BLaER1 treated with 17β-estradiol and CSF1 and Interleukin-3, amounts not matched to agents 10 nM and 100 nM (cell line): ENCODE results near the gene SCN3A.

Experiments used
- H3K27ac ChIP-seq, 11 experiments: shearing (Covaris generic); formaldehyde crosslinking; 2 replicates each; pipeline ENCODE4 v1.8.1; 2022
- H3K27me3 ChIP-seq, 11 experiments: shearing (Covaris generic); formaldehyde crosslinking; 2 replicates each; pipeline ENCODE4 v1.8.1; 2022
- H3K36me3 ChIP-seq, 11 experiments: shearing (Covaris generic); formaldehyde crosslinking; 2 replicates each; pipeline ENCODE4 v1.8.1; 2022
- H3K4me1 ChIP-seq, 10 experiments: shearing (Covaris generic); formaldehyde crosslinking; 2 replicates each; pipeline ENCODE4 v1.8.1; 2022
- H3K4me2 ChIP-seq, 11 experiments: shearing (Covaris generic); formaldehyde crosslinking; 2 replicates each; pipeline ENCODE4 v1.8.1; 2022
- H3K4me3 ChIP-seq, 10 experiments: shearing (Covaris generic); formaldehyde crosslinking; 2 replicates each; pipeline ENCODE4 v1.8.1; 2022
- H3K9ac ChIP-seq, 11 experiments: shearing (Covaris generic); formaldehyde crosslinking; 2 replicates each; pipeline ENCODE4 v1.8.1; 2022
- H3K9me3 ChIP-seq, 11 experiments: shearing (Covaris generic); formaldehyde crosslinking; replicated peaks in 1 of 11; 2 replicates each; pipeline ENCODE4 v1.8.1; 2022
- H4K20me1 ChIP-seq, 11 experiments: shearing (Covaris generic); formaldehyde crosslinking; 2 replicates each; pipeline ENCODE4 v1.8.1; 2022
- Cebpa-rat ChIP-seq, 11 experiments: shearing (Covaris generic); IDR thresholded peaks; 2 replicates each; pipeline ENCODE4 v1.8.1; 2022

Gene SCN3A

DNA sequence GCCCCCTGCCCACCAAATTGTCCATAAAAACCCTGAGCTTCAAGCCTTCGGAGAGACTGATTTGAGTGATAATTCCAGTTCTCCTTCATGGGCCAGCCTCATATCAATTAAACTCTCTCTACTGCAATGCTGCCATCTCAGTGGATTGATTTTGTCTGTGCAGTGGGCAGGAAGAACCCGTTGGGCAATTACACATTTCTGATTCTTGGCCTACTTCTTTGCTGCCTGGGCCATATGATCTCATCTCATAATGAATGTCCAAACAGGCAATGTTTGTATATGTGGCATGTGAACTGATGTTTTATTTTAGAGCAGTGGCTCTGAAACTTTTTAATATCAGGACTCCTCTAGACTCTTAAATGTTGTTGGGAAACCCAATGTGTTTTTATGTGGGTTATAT, 147.3 kb downstream of the SCN3A start:
- H3K9me3 ChIP-seq: no peaks in the 10 kb centered on the region
- H3K4me1 ChIP-seq: no peaks in the 10 kb centered on the region
- H3K36me3 ChIP-seq: no peaks in the 10 kb centered on the region
- no peak overlapping the region for H3K4me3 ChIP-seq
- H3K27ac ChIP-seq: no peak overlapping the region
- H3K4me2 ChIP-seq: no peak overlapping the region
- TF ChIP-seq Cebpa-rat (IDR thresholded peaks at IDR 0.05): no peak
- no peak overlapping the region for H3K9ac ChIP-seq
- H3K27me3 ChIP-seq: no peaks in the 10 kb centered on the region
- no peaks in the 10 kb centered on the region for H4K20me1 ChIP-seq

DNA sequence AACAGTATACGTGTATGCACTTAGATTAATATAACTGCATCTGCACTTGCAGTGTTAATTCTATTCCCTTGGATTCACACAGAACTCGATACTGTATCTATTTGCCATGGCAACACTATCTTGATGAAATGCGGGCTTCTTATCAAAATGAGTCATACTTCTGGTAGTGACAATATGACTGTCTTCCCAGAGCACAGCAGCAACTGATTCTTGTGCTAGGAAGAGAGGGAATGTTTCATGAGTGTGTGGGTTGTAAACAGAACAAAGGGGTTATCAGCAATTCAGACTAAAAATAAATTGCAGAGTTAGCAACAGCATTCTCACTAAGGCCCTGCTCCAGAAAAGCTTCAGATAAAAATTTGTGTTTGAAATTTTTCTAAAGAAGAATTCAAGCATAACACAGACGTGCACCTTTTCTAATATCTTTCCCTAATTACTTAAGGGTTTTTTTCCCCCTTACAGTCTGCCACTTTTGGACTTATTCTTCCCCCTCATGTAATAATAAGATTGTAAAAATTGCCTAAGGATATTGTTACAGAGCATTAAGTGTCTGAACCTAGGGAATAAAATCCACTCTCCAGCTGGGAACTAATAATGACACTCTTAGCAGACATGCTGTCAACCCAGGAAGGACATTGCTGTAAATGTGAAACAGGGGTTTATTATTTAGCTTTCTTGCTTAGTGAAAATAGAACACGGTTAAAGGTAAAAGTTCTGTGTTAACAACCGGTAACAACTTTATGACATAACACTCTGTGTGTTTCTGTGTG, 148.6 kb downstream of the SCN3A start:
- Histone ChIP-seq H3K4me1 (no peaks in the 10 kb centered on the region), H4K20me1 (no peaks in the 10 kb centered on the region), H3K36me3 (no peaks in the 10 kb centered on the region), H3K4me3 (no peak overlapping the region), H3K27ac (no peak overlapping the region), H3K27me3 (no peaks in the 10 kb centered on the region), H3K4me2 (no peak overlapping the region), H3K9ac (no peak overlapping the region), H3K9me3 (no peaks in the 10 kb centered on the region)
- TF ChIP-seq Cebpa-rat (IDR thresholded peaks at IDR 0.05): no peak

DNA sequence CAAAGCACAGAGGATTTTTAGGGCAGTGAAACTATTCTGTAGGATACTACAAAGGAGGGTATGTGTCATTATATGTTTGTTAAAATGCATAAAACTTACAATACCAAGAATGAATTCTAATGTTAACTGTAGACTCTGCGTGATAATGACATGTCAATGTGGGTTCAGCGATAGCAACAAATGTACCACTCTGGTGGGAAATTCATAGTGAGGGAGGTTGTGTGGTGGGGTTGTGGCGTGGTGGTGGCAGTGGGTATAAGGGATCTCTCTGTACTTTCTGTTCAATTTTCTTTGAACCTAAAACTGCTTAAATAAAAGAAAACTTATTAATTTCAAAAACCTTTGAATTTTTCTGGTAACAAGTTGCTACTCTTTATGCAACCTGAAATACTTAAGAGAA, 149.2 kb downstream of the SCN3A start:
- Histone ChIP-seq H3K9ac (no peak overlapping the region), H3K36me3 (no peaks in the 10 kb centered on the region), H4K20me1 (no peaks in the 10 kb centered on the region), H3K27ac (no peak overlapping the region), H3K4me2 (no peak overlapping the region), H3K4me3 (no peak overlapping the region), H3K27me3 (no peaks in the 10 kb centered on the region), H3K4me1 (no peaks in the 10 kb centered on the region), H3K9me3 (no peaks in the 10 kb centered on the region)
- TF ChIP-seq Cebpa-rat (IDR thresholded peaks at IDR 0.05): no peak

DNA sequence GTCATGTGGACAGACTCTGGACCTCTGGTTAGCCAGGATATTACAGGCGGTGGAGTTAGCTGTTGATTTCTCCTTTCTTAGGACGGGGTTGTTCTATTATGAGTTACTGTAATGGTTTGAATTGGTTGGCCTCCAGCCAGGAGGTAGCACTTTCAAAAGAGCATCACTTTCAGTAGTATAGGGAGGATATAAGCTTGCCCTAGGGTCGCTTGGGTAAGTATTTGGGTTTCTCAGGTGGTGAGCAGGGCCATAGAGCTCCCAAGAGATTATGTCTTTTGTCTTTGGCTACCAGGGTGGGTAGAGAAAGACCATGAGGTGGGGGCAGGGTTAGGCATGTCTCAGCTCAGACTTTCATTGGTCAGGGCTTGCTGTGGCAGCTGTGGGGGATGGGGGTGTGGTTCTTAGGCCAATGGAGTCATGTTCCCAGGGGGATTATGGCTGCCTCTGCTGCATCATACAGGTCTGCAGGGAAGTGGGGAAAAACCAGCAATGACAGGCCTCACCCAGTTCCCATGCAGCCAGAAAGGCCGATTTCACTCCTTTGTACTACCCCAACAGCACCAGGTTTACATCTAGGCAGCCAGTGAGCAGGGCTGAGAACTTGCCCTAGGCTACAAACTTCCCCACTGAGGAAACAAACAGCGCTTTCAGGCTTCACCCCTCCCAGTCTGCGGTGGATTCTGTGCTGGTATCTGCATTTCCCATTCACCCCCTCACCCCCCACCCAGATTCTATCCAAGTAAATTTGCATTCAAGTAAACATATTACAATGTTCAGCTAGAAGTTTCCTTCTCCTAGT, 159.1 kb downstream of the SCN3A start:
- H3K27ac ChIP-seq: no peak overlapping the region
- H3K4me3 ChIP-seq: no peak overlapping the region
- no peaks in the 10 kb centered on the region for H4K20me1 ChIP-seq
- H3K4me1 ChIP-seq: no peaks in the 10 kb centered on the region
- H3K9ac ChIP-seq: no peak overlapping the region
- no peak overlapping the region for H3K4me2 ChIP-seq
- H3K36me3 ChIP-seq: no peaks in the 10 kb centered on the region
- no peak for TF ChIP-seq Cebpa-rat (IDR thresholded peaks at IDR 0.05)
- no peaks in the 10 kb centered on the region; a peak in 1 of 22 replicates for H3K9me3 ChIP-seq
- no peaks in the 10 kb centered on the region for H3K27me3 ChIP-seq
